C1 segment of cervical spinal cord (tissue), 14 donors: ENCODE data around the gene CAMTA1.
"Not testable (repeated sequence)": the region's sequence is repeated elsewhere in the genome, so short reads cannot be mapped to it uniquely, and the experiment has no call there.

Experiments used
- DNase-seq, 14 donors: peaks; one replicate each; lab custom pipeline; 2025; lab: John Stamatoyannopoulos, UW

The CAMTA1 gene

GRCh38 chr1:6810146-6810734, 25.0 kb downstream of the CAMTA1 start:
- not testable (repeated sequence) for DNase-seq

- DNase-seq: no peak
These were observed 26.3 kb downstream of the CAMTA1 start for GRCh38 chr1:6811583-6811982.

GRCh38 chr1:6813165-6813564, 27.9 kb downstream of the CAMTA1 start:
- DNase-seq: no peak

GRCh38 chr1:6815726-6816125, 30.5 kb downstream of the CAMTA1 start:
- DNase-seq: no peak

- DNase-seq: no peak
These were observed 34.2 kb downstream of the CAMTA1 start for GRCh38 chr1:6819246-6820040.

- no peak for DNase-seq
These were observed 35.6 kb downstream of the CAMTA1 start for GRCh38 chr1:6820899-6821298.

GRCh38 chr1:6822530-6823359, 37.5 kb downstream of the CAMTA1 start:
- DNase-seq: no peak

- DNase-seq: no peak
These were observed 38.5 kb downstream of the CAMTA1 start for GRCh38 chr1:6823793-6824192.

- DNase-seq: no peak
These were observed 39.6 kb downstream of the CAMTA1 start for GRCh38 chr1:6824665-6825368.

GRCh38 chr1:6825828-6826227, 40.6 kb downstream of the CAMTA1 start:
- DNase-seq: no peak

GRCh38 chr1:6827079-6827478, 41.8 kb downstream of the CAMTA1 start:
- no peak for DNase-seq

GRCh38 chr1:6827630-6828165, 42.4 kb downstream of the CAMTA1 start:
- no peak for DNase-seq

- DNase-seq: no peak
These were observed 46.1 kb downstream of the CAMTA1 start for GRCh38 chr1:6831366-6831765.

- DNase-seq: not testable (repeated sequence)
These were observed 46.8 kb downstream of the CAMTA1 start for GRCh38 chr1:6832006-6832405.

GRCh38 chr1:6832531-6833188, 47.4 kb downstream of the CAMTA1 start:
- no peak for DNase-seq

GRCh38 chr1:6833804-6834203, 48.5 kb downstream of the CAMTA1 start:
- no peak for DNase-seq

- no peak for DNase-seq
These were observed 49.1 kb downstream of the CAMTA1 start for GRCh38 chr1:6834366-6834765.

GRCh38 chr1:6835139-6835538, 49.9 kb downstream of the CAMTA1 start:
- no peak for DNase-seq

- DNase-seq: peak in 3 of 14 donors; percentile 9 to 14 (median 9)
These were observed 57.0 kb downstream of the CAMTA1 start for GRCh38 chr1:6842301-6842700.

- DNase-seq: not testable (repeated sequence)
These were observed 60.5 kb downstream of the CAMTA1 start for GRCh38 chr1:6845786-6846185.

GRCh38 chr1:6848816-6849215, 63.6 kb downstream of the CAMTA1 start:
- DNase-seq: no peak
